HG03571 (cell line): Measurements from ENCODE around the gene TK2.

Source experiments
- ATAC-seq: cut with Tn5 transposase; IDR thresholded peaks from one replicate; pipeline ENCODE4 v1.9.1; 2021; ENCODE audit not compliant: unreplicated experiment

The TK2 gene

GRCh38 chr16:66485376-66485775 lies 64.5 kb downstream of the TK2 start:
- ATAC-seq = no peak

GRCh38 chr16:66484453-66485213 lies 65.3 kb downstream of the TK2 start:
- ATAC-seq = no peak

GRCh38 chr16:66483689-66484452 lies 66.1 kb downstream of the TK2 start:
- no peak for ATAC-seq

- ATAC-seq = no peak
Observed at GRCh38 chr16:66481943-66482390, 68.0 kb downstream of the TK2 start.

- no peak for ATAC-seq
Observed at GRCh38 chr16:66481081-66481942, 68.6 kb downstream of the TK2 start.

GRCh38 chr16:66480265-66481080 lies 69.4 kb downstream of the TK2 start:
- no peak for ATAC-seq

GRCh38 chr16:66479661-66480264 lies 70.2 kb downstream of the TK2 start:
- ATAC-seq = no peak

GRCh38 chr16:66478733-66479511 lies 71.0 kb downstream of the TK2 start:
- peak; percentile 70 for ATAC-seq

GRCh38 chr16:66477028-66477515 lies 72.8 kb downstream of the TK2 start:
- ATAC-seq = no peak

GRCh38 chr16:66476328-66477027 lies 73.4 kb downstream of the TK2 start:
- ATAC-seq = no peak

- no peak for ATAC-seq
Observed at GRCh38 chr16:66475232-66475631, 74.7 kb downstream of the TK2 start.

- ATAC-seq = peak; percentile 48
Observed at GRCh38 chr16:66474750-66475199, 75.1 kb downstream of the TK2 start.

- ATAC-seq = no peak
Observed at GRCh38 chr16:66473654-66474519, 76.0 kb downstream of the TK2 start.

GRCh38 chr16:66473051-66473571 lies 76.8 kb downstream of the TK2 start:
- no peak for ATAC-seq

GRCh38 chr16:66471716-66472393 lies 78.1 kb downstream of the TK2 start:
- ATAC-seq = no peak

- ATAC-seq = no peak
Observed at GRCh38 chr16:66471264-66471663, 78.7 kb downstream of the TK2 start.

GRCh38 chr16:66470556-66470955 lies 79.4 kb downstream of the TK2 start:
- ATAC-seq = no peak
